Gastroesophageal sphincter (tissue), 4 donors: ENCODE results near the gene SLC6A19. TPM values are rescaled to one million over a fixed set of nuclear protein-coding genes. Genes with fewer than 3 reads are reported as not detected.

ENCODE experiments used
- ATAC-seq: fragments of 150-250 bp; one replicate; pipeline ENCODE4 v1.9.1; 2016; ENCODE audit warnings: mild to moderate bottlenecking, moderate library complexity
- H3K27ac ChIP-seq, 4 donors: fragments of 200-600 bp; sonication (generic) in 3 of 4; 1 replicate in 3 of 4; 2 replicates in 1 of 4; pipeline ENCODE4 v1.5.1; 2016 to 2019
- H3K27me3 ChIP-seq: fragments of 200-600 bp; sonication (generic); one replicate; pipeline ENCODE4 v1.5.1; 2019
- H3K36me3 ChIP-seq, 2 donors: fragments of 200-600 bp; sonication (generic); one replicate each; pipeline ENCODE4 v1.5.1; 2019; ENCODE audit warnings: control low read depth in 1 of 2
- H3K4me1 ChIP-seq, 3 donors: fragments of 200-600 bp; sonication (generic); 1 replicate in 2 of 3; 2 replicates in 1 of 3; pipeline ENCODE4 v1.5.1; 2016 to 2019; ENCODE audit warnings: control low read depth in 2 of 3
- H3K4me3 ChIP-seq, 2 donors: fragments of 200-600 bp; sonication (generic); one replicate each; pipeline ENCODE4 v1.5.1; 2019; ENCODE audit warnings: mild to moderate bottlenecking in 1 of 2, moderate library complexity in 1 of 2
- H3K9me3 ChIP-seq, 3 donors: fragments of 200-600 bp; sonication (generic); one replicate each; pipeline ENCODE4 v1.5.1; 2017 to 2019; ENCODE audit warnings: control low read depth in 2 of 3
- EP300 ChIP-seq: sonication (generic); formaldehyde crosslinking; IDR thresholded peaks from one replicate; pipeline ENCODE4 v1.6.1; 2017; ENCODE audit warnings: antibody characterized with exemption, mild to moderate bottlenecking
- POLR2A ChIP-seq, 2 donors: fragments of 450-650 bp; IDR thresholded peaks; one replicate each; pipeline ENCODE4 v1.6.1; 2017; ENCODE audit warnings: antibody characterized with exemption in 2 of 2, mild to moderate bottlenecking in 2 of 2, moderate library complexity in 1 of 2
- POLR2AphosphoS5 ChIP-seq: sonication (generic); formaldehyde crosslinking; IDR thresholded peaks from one replicate; pipeline ENCODE4 v1.6.1; 2017; ENCODE audit warnings: antibody characterized with exemption
- WGBS, 2 donors: methylation state at CpG; one replicate each; pipeline ENCODE4 v1.1.5; 2018; ENCODE audit warnings: low coverage in 1 of 2; 5-methylcytosine and 5-hydroxymethylcytosine counted together
- total RNA-seq, 4 donors: library from RNA; depleted of rRNA; stranded (reverse); fragments of >200 nt; gene quantifications; one replicate each; pipeline ENCODE4 v1.1.0, GENCODE V29; 2016
- TF ChIP-seq, protein P1 (sequence below), 4 experiments: fragments of 200-600 bp in 2 of 4; fragments of 450-650 bp in 2 of 4; sonication (generic) in 1 of 4; IDR thresholded peaks; one replicate each; pipeline ENCODE4 v1.5.1; 2017 to 2019; ENCODE audit warnings: antibody characterized with exemption in 4 of 4, mild to moderate bottlenecking in 2 of 4, moderate library complexity in 2 of 4

The SLC6A19 gene
- total RNA-seq, 4 donors from 2014 or later, result not detected

DNA sequence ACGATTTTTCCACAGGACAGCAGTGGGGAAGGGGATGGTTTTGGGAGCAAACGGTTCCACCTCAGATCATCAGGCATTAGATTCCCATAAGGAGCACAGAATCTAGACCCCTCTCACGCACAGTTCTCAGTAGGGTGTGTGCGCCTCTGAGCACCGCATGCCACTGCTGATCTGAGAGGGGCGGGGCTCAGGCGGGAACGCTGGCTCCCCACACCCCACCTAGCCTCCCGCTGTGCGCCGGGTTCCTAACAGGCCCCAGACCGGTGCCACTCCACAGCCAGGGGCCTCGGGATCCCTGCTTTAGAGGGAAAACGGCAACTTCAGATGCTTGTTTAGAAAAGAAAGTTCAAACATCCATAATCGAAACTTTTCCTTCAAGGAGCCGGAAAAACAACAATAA, 73.1 kb downstream of the SLC6A19 start:
- TF ChIP-seq, protein P1, sequence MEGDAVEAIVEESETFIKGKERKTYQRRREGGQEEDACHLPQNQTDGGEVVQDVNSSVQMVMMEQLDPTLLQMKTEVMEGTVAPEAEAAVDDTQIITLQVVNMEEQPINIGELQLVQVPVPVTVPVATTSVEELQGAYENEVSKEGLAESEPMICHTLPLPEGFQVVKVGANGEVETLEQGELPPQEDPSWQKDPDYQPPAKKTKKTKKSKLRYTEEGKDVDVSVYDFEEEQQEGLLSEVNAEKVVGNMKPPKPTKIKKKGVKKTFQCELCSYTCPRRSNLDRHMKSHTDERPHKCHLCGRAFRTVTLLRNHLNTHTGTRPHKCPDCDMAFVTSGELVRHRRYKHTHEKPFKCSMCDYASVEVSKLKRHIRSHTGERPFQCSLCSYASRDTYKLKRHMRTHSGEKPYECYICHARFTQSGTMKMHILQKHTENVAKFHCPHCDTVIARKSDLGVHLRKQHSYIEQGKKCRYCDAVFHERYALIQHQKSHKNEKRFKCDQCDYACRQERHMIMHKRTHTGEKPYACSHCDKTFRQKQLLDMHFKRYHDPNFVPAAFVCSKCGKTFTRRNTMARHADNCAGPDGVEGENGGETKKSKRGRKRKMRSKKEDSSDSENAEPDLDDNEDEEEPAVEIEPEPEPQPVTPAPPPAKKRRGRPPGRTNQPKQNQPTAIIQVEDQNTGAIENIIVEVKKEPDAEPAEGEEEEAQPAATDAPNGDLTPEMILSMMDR (IDR thresholded peaks at IDR 0.05), result no peak
- TF ChIP-seq POLR2A (IDR thresholded peaks at IDR 0.05), result no peak
- no peak for TF ChIP-seq EP300
- TF ChIP-seq POLR2AphosphoS5, result no peak
- Histone ChIP-seq H3K9me3 (peaks cover 0 to 6% (median 0%) of the 10 kb centered on the region in 3 donors), H3K36me3 (no peaks in the 10 kb centered on the region), H3K27ac (no peak overlapping the region), H3K4me3 (no peak overlapping the region), H3K4me1 (no peaks in the 10 kb centered on the region), H3K27me3 (peaks cover 16% of the 10 kb centered on the region)
- 70% methylated on average over 2 of the region's 16 CpGs; no CpG with 5 or more reads in 1 of the 2 donors for WGBS, 2 donors
- no peak for ATAC-seq

Other genes with a start within 250 kb of the SLC6A19 start
- 1 to 10 TPM; 1.8 to 6.1 (median 1.9) TPM for gene NKD2, start 192.8 kb upstream of the SLC6A19 start, total RNA-seq
- 10 to 100 TPM; 18.8 to 28.7 (median 24.5) TPM for gene SLC12A7, start 89.5 kb upstream of the SLC6A19 start, total RNA-seq
- gene SLC6A18, start 23.8 kb downstream of the SLC6A19 start, total RNA-seq, result not detected
- gene TERT, start 93.5 kb downstream of the SLC6A19 start, total RNA-seq, result not detected
- gene CLPTM1L, start 143.5 kb downstream of the SLC6A19 start, total RNA-seq, result 100 to 1,000 TPM in 1 of 4 donors, 10 to 100 TPM in 3; 83.9 to 131 (median 92.2) TPM
- not detected for gene SLC6A3, start 243.8 kb downstream of the SLC6A19 start, total RNA-seq